Endothelial cell of umbilical vein (primary cell): ENCODE results near the gene RDH14. TPM values are rescaled to one million over a fixed set of nuclear protein-coding genes. Genes with fewer than 3 reads are reported as not detected.

ENCODE experiments used
- Bru-seq: library from RNA; stranded (reverse); fragments of 400-500 nt; gene quantifications from one replicate; lab custom pipeline; 2021; lab: Mats Ljungman, UMichigan
- BruChase-seq, 2 experiments: library from RNA; stranded (reverse); fragments of 400-500 nt; gene quantifications; one replicate each; lab custom pipeline; 2021; lab: Mats Ljungman, UMichigan
- BruUV-seq: library from RNA; stranded (reverse); fragments of 400-500 nt; replicated peaks from 2 replicates; lab custom pipeline; 2021; lab: Mats Ljungman, UMichigan
- CTCF ChIA-PET: fragments of 300-600, 350-600 bp; sonication (Branson Sonifier 250); formaldehyde crosslinking; loops from one replicate; lab custom pipeline; 2021; ENCODE audit warnings: antibody characterized with exemption, inconsistent platforms; lab: Charles Lee
- POLR2A ChIA-PET: fragments of 300-600, 350-600 bp; sonication (Branson Sonifier 250); formaldehyde crosslinking; loops from one replicate; lab custom pipeline; 2021; ENCODE audit warnings: antibody characterized with exemption, inconsistent platforms; lab: Charles Lee
- DNase-seq: peaks from one replicate; pipeline ENCODE4 v3.0.0-alpha.2; 2011; ENCODE audit warnings: low read depth, low spot score
- FAIRE-seq: peaks from 2 replicates; lab custom pipeline; 2011; peaks lifted over from hg19 to GRCh38; lab: Jason Lieb, UNC
- H2AFZ ChIP-seq: 2 replicates; pipeline ENCODE4 v1.6.0; 2012; ENCODE audit warnings: low read depth, low read length, control low read depth, inconsistent platforms
- H3K27ac ChIP-seq: 2 replicates; pipeline ENCODE4 v1.5.1; 2011; ENCODE audit warnings: low read depth, mild to moderate bottlenecking, control low read depth, low read length, moderate library complexity; ENCODE audit not compliant: insufficient read depth
- H3K27me3 ChIP-seq, 2 experiments: 2 replicates each; pipeline versions ENCODE4 v1.6.0 to v1.6.1; 2011; ENCODE audit warnings: low read length in 2 of 2, mixed read lengths in 1 of 2; ENCODE audit not compliant: control insufficient read depth in 2 of 2, insufficient read depth in 2 of 2
- H3K36me3 ChIP-seq, 2 experiments: 2 replicates in 1 of 2; 3 replicates in 1 of 2; pipeline ENCODE4 v1.5.1; 2011; ENCODE audit warnings: low read length in 2 of 2, mild to moderate bottlenecking in 1 of 2, moderate library complexity in 1 of 2; ENCODE audit not compliant: control insufficient read depth in 2 of 2, insufficient read depth in 2 of 2; ENCODE audit errors: extremely low read depth in 1 of 2
- H3K4me1 ChIP-seq: 3 replicates; pipeline ENCODE4 v1.5.1; 2011; ENCODE audit warnings: mild to moderate bottlenecking, low read length; ENCODE audit not compliant: control insufficient read depth, insufficient read depth; ENCODE audit errors: extremely low read depth
- H3K4me2 ChIP-seq: 2 replicates; pipeline ENCODE4 v1.6.1; 2011; ENCODE audit warnings: low read length, control low read depth, mixed read lengths; ENCODE audit not compliant: insufficient read depth
- H3K4me3 ChIP-seq, 3 experiments: fragments of 200-600 bp in 1 of 3; sonication (generic), shearing (Covaris generic) in 1 of 3; replicated peaks in 1 of 3; 2 replicates each; pipeline ENCODE4 v1.5.1; 2011 to 2016; ENCODE audit warnings: control low read depth in 3 of 3, low read length in 3 of 3, mild to moderate bottlenecking in 2 of 3, inconsistent platforms in 1 of 3, low read depth in 1 of 3, moderate library complexity in 1 of 3; ENCODE audit not compliant: insufficient read depth in 1 of 3
- H3K79me2 ChIP-seq: 2 replicates; pipeline ENCODE4 v1.6.0; 2012; ENCODE audit warnings: low read length, inconsistent platforms; ENCODE audit not compliant: control insufficient read depth, insufficient read depth
- H3K9ac ChIP-seq: replicated peaks from 2 replicates; pipeline ENCODE3; 2011; ENCODE audit warnings: low read length, control low read depth; ENCODE audit not compliant: insufficient read depth; ENCODE audit errors: extremely low read depth
- H3K9me1 ChIP-seq: replicated peaks from 3 replicates; pipeline ENCODE4 v1.6.0; 2011; ENCODE audit warnings: mild to moderate bottlenecking, low read length; ENCODE audit not compliant: control insufficient read depth, insufficient read depth; ENCODE audit errors: extremely low read depth
- H3K9me3 ChIP-seq: replicated peaks from 2 replicates; pipeline ENCODE4 v1.5.1; 2012; ENCODE audit warnings: low read length, inconsistent platforms; ENCODE audit not compliant: control insufficient read depth, insufficient read depth
- H4K20me1 ChIP-seq: replicated peaks from 2 replicates; pipeline ENCODE3; 2011; ENCODE audit warnings: mild to moderate bottlenecking, low read length; ENCODE audit not compliant: control insufficient read depth, insufficient read depth; ENCODE audit errors: extremely low read depth
- EZH2 ChIP-seq: IDR thresholded peaks from 2 replicates; pipeline ENCODE4 v1.6.1; 2012; ENCODE audit warnings: borderline replicate concordance, low read depth, mild to moderate bottlenecking, moderate library complexity, low read length, inconsistent platforms; ENCODE audit not compliant: severe bottlenecking
- MAX ChIP-seq: IDR thresholded peaks from 2 replicates; pipeline ENCODE4 v1.6.1; 2011; ENCODE audit not compliant: insufficient read depth, insufficient read length
- MYC ChIP-seq: IDR thresholded peaks from one replicate; pipeline ENCODE4 v1.6.1; 2011; ENCODE audit warnings: mild to moderate bottlenecking, low read depth, low read length
- POLR2A ChIP-seq: IDR thresholded peaks from 2 replicates; pipeline ENCODE4 v1.6.1; 2012; ENCODE audit warnings: low read depth, mild to moderate bottlenecking, control low read depth, low read length
- POLR2AphosphoS5 ChIP-seq: IDR thresholded peaks from 2 replicates; pipeline ENCODE4 v1.6.1; 2012; ENCODE audit warnings: low read depth, mild to moderate bottlenecking, control low read depth, low read length, moderate library complexity; ENCODE audit not compliant: insufficient read depth
- dilution Hi-C: fragments of 300-500 bp; cut with MboI; formaldehyde crosslinking; loops from one replicate; pipeline ENCODE4 v1.15.0; 2019; ENCODE audit warnings: low sequenced_read_pairs; ENCODE audit not compliant: extremely low pct_ligation_motif_present
- intact Hi-C: fragments of 100-400 bp; cut with micrococcal nuclease; formaldehyde crosslinking; loops from one replicate; pipeline ENCODE4 v1.10.0; 2022
- long read RNA-seq: library from polyadenylated mRNA; stranded (forward); transcript quantifications from one replicate; pipeline ENCODE4 v2.0.0, GENCODE V29; 2021
- polyA minus RNA-seq, 3 experiments: library from RNA; depleted of rRNA, polyadenylated mRNA; stranded (reverse); fragments of >200 nt; gene quantifications; 1 replicate in 1 of 3; 2 replicates in 2 of 3; pipeline ENCODE4 v1.2.3, GENCODE V29; 2011
- polyA plus RNA-seq, 4 experiments: library from polyadenylated mRNA; depleted of rRNA in 3 of 4; stranded (reverse) in 3 of 4; unstranded in 1 of 4; fragments of >200 nt; gene quantifications; 2 replicates each; pipeline versions ENCODE4 v1.2.1 to v1.2.3, GENCODE V29; 2011 to 2012; ENCODE audit warnings: missing spikeins in 1 of 4
- total RNA-seq: library from RNA; stranded (reverse); gene quantifications from 2 replicates; pipeline ENCODE4 v1.2.3, GENCODE V29; 2021

Gene RDH14
- total RNA-seq (12.4 and 14.7 TPM in 2 replicates), polyA plus RNA-seq (8.8 TPM in 2 replicates), polyA minus RNA-seq (6.2 and 7.0 TPM in 2 replicates), Bru-seq, nascent RNA (percentile 82 among the genes with signal in this experiment), BruChase-seq, experiment 1, labeled RNA remaining after a 6-hour chase (percentile 72 among the genes with signal in this experiment), BruChase-seq, experiment 2, labeled RNA remaining after a 2-hour chase (percentile 97 among the genes with signal in this experiment)
- polyA plus RNA-seq (2011; cell fraction: cytosol; rRNA removed): 10.0 and 11.7 TPM in 2 replicates
- polyA plus RNA-seq (2011; cell fraction: nucleus; rRNA removed): 5.1 and 6.1 TPM in 2 replicates
- polyA plus RNA-seq (2012): 18.4 and 19.1 TPM in 2 replicates
- 8.8 TPM for polyA minus RNA-seq (2011; cell fraction: cytosol; rRNA and poly(A)+ RNA removed)
- polyA minus RNA-seq (2011; cell fraction: nucleus; rRNA and poly(A)+ RNA removed): 2.9 and 4.4 TPM in 2 replicates
- long read RNA-seq, transcript RDH14-201 (2 exons, 1,587 nt): major isoform, 63 of 77 reads
- long read RNA-seq, partial matches to known transcripts: 0 of 77 reads
- long read RNA-seq, other reads (novel, unspliced or antisense): 13 of 77 reads

DNA sequence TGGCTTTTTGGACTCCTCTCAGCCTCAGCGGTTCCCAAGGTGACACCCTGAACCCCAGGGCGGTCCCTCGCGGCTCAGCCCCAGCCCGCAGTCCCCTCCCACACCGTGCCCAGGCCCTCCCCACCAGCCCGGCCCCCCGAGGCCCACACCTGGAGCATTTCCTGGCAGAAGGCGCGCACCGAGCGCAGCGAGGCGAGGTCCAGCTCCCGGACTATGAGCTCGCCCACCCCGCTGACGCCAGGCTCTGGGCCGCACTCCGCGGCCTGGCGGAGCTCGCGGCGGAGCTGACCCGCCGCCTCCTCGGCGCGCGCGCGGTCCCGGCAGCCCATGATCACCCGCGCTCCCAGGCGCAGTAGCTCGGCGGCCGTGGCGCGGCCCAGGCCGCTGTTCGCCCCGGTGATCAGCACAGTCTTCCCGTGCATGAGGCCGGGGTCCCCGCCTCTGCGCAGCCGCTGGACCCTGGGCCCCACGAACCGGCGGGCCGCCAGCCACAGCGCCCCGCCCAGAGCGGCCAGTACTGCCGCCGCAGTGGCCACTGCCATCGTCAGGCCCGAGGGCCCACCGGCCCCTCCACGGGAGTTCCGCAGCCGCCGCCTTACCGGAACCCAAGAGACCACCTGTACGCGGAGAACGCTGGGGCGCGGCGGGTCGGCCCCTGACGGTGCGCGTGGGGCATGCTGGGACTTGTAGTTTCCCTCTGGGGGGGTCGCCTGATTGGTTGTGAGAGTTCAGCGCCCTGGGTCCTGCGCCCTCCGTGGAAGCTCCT lies at the start of gene RDH14:
TSS of gene RDH14 (minus strand) at position 623 of the 766 bp plus-strand sequence. CDS start at position 542, 81 bp downstream.
- peak within 1 kb of the TSS; percentile 61 for H3K4me2 ChIP-seq
- BruUV-seq: no TSS peak
- peak; percentile 51 for TF ChIP-seq POLR2A
- no peak for TF ChIP-seq MAX
- TF ChIP-seq MYC: no peak
- TF ChIP-seq EZH2: no peak
- TF ChIP-seq POLR2AphosphoS5: peak; percentile 39
- H3K79me2 ChIP-seq: peaks cover 15% of the 10 kb centered on the region
- H3K4me3 ChIP-seq: peak within 1 kb of the TSS; percentile 41 to 95 (median 46)
- H3K27ac ChIP-seq: peak within 1 kb of the TSS; percentile 58
- FAIRE-seq (peak; percentile 90), DNase-seq (peak; percentile 89)
- H3K9ac ChIP-seq: peak within 1 kb of the TSS; percentile 80
- H4K20me1 ChIP-seq: no peaks in the 10 kb centered on the region
- ChIA-PET CTCF (interaction anchor here (0.7 to 3.0 kb wide), 5 partner anchors 8 to 264 kb away, joined by 3 to 20 read pairs (median 4); no protein-coding TSS in a partner anchor), POLR2A (interaction anchor here (0.5 to 0.7 kb wide), 2 partner anchors 17 to 40 kb away, joined by 3 to 8 read pairs; no protein-coding TSS in a partner anchor)
- H3K36me3 ChIP-seq: peaks cover 1 to 3% of the 10 kb centered on the region in 2 experiments
- H3K4me1 ChIP-seq: peaks cover 19% of the 10 kb centered on the region
- intact Hi-C loops: loop anchor here (1.0 kb wide), 1 partner anchor 1340 kb away; no protein-coding TSS in a partner anchor
- no peaks in the 10 kb centered on the region for H3K27me3 ChIP-seq
- peak within 1 kb of the TSS; percentile 98 for H2AFZ ChIP-seq
- dilution Hi-C loops: no loop called here
- H3K9me1 ChIP-seq: peaks cover 6% of the 10 kb centered on the region
- no peaks in the 10 kb centered on the region for H3K9me3 ChIP-seq
